Right ventricle myocardium superior (tissue), 1 donor: ENCODE data around the gene ZNF724. TPM values are rescaled to one million over a fixed set of nuclear protein-coding genes. Genes with fewer than 3 reads are reported as not detected.
"Not testable (repeated sequence)": the region's sequence is repeated elsewhere in the genome, so short reads cannot be mapped to it uniquely, and the experiment has no call there.

Source experiments
- ATAC-seq: fragments of 200-7000 bp; cut with Tn5 transposase; one replicate; pipeline ENCODE4 v1.9.1; 2020; ENCODE audit warnings: mild to moderate bottlenecking; ENCODE audit not compliant: poor library complexity
- DNase-seq: peaks from one replicate; pipeline ENCODE4 v3.0.0-alpha.2; 2020
- intact Hi-C: fragments of 100-400 bp; cut with DNase I; formaldehyde crosslinking; loops from one replicate; pipeline ENCODE4 v1.11.2; 2022
- long read RNA-seq: library from polyadenylated mRNA; unstranded; transcript quantifications from one replicate; pipeline ENCODE4 v2.0.0, GENCODE V29; 2021
- total RNA-seq: library from RNA; stranded (reverse); fragmentation: NEBNext Ultra II Directional; extraction: Animal tissue kit (Norgen Biotek cat#: 25700); gene quantifications from one replicate; pipeline ENCODE4 v1.2.1, GENCODE V29; 2021
- donor health status: DM: no; HTN: yes; CAD: no; lungs with severe emphysema.

ZNF724 gene
- total RNA-seq, result 1.3 TPM
- long read RNA-seq, result 0 reads

DNA sequence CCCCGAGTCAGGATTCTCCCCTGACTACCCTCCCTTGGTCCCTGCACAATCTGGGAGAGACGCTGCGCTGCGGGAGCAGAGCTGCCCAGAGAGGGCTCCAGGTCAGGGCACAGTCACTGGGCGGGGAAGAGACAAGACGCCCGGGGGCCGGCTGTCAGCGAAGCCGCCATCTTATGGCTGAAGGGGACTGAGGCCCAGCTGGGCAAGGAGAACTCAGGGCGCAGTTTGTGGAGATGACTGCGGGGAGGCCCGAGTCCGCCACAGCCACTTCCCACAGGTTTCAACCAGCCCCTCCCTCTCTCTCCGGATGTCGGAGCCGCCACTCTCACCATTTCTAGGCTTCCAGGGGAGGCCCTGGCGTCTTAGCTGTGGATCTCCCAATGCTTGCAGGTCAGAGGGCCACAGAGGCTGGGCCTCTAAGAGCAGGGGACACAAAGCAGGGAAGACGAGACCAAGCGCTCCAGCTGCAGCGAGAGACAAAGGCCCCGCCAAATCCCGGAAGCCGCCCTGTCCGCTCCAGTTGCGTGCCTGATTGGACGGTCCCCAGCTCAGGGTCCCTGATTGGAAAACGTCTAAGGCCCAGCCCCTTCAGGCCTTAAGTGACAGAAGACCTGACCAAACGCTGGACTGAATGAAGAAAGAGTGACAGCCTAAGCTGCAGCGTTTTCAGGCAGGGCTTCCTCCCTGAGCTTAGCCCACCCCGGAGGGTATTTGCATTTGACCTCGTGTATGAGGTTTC is at the start of gene ZNF724:
ZNF724 (minus strand) TSS at position 484 of the 739 bp plus-strand sequence; CDS start at position 332, 152 bp downstream.
- DNase-seq, result peak; percentile 94
- intact Hi-C loops, result loop anchor here (10.0 kb wide), 1 partner anchor 145 kb away; the partner anchor contains the start of gene ZNF91
- ATAC-seq, result peak; percentile 100

DNA sequence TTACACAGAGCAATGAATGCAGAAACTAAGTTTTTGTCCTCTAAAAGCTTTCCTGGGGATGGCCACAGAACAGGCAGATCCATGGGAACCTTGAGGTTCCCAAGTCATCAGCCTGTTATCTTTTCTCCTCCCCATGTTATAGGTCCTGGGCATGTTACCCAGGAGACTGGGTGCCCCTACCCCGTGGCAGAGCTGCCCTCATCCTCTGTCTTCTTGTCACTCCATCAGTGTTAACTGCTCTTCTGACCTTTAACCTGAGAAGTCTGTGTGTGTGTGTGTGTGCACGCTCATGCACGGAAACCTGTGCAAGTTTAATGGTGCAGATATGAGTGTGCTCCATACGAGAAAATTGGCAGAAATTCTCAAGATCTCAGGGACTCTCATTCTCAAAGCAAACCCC is 43.9 kb upstream of the ZNF724 start:
- no peak for DNase-seq
- ATAC-seq, result no peak
- intact Hi-C loops, result no loop called here

DNA sequence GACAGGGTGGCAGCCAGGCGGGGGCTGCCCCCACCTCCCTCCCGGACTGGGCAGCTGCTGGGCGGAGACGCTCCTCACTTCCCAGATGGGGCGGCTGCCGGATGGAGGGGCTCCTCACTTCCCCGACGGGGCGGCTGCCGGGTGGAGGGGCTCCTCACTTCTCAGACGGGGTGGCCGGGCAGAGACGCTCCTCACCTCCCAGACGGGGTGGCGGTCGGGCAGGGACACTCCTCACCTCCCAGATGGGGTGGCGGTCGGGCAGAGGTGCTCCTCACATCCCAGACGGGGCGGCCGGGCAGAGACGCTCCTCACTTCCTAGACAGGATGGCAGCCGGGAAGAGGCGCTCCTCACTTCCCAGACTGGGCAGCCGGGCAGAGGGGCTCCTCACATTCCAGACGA is 39.8 kb upstream of the ZNF724 start:
- ATAC-seq, intact Hi-C loops, DNase-seq: not testable (repeated sequence)

DNA sequence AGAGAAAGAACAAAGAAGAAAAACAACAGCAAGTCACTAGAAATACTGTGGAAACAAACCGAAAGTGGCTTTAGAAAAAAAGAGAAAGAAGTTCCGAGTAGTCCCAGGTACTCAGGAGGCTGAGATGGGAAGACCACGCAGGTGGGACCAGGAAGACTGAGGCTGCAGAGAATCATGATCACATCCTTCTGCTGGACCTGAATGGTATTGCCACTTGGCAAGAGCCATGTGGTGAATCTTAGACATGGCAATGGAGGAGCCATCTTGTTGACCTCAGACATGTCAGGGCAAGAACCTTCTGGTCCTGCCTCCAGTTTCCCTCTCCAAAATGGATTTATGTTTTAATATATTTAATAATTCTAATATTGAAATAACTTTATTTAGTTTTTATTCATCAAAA is 37.4 kb upstream of the ZNF724 start:
- ATAC-seq (no peak), DNase-seq (no peak)
- intact Hi-C loops, result no loop called here

DNA sequence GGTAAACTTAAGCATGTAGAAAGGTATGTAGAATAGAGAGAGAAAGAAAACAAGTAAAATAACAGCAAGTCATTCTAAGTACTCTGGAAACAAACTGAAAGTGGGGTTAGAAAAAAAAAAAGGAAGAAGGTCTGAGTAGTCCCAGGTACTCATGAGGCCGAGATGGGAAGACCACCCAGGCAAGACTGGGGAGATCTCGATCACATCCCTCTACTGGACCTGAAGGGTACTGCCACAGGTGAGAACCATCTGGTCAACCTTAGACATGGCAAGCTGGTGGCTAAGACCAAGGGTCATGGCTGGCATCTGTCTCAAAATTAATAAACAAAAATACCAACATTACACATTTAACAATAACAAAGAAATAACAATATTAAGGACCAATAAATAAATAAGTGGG is 36.3 kb upstream of the ZNF724 start:
- ATAC-seq (no peak), DNase-seq (no peak)
- intact Hi-C loops, result no loop called here

DNA sequence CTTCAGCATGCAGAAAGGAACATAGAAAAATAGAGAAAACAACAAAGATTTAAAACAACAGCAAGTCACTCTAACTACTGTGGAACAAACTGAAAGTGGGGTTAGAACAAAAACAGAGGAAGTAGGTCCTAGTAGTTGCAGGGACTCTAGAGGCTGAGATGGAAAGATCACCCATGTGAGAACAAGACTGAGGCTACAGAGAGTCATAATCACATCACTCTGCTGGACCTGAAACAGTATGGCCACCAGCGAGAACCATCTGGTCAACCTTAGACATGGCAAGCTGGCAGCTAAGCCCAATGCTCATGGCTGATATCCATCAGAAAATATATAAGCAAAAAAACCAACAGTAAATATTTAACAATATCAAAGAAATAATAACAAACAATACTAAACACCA is 35.8 kb upstream of the ZNF724 start:
- DNase-seq (no peak), ATAC-seq (no peak)
- intact Hi-C loops, result no loop called here

DNA sequence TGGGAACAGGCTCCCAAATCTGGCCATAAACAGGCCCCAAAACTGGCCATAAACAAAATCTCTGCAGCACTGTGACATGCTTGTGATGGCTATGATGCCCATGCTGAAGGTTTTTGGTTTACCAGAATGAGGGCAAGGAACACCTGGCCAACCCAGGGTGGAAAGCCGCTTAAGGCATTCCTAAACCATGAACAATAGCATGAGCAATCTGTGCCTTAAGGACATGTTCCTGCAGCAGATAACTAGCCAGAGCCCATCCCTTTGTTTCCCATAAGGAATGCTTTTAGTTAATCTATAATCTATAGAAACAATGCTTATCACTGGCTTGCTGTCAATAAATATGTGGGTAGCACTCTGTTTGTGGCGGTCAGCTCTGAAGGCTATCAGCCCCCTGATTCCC is 35.1 kb upstream of the ZNF724 start:
- DNase-seq, ATAC-seq, intact Hi-C loops: not testable (repeated sequence)

DNA sequence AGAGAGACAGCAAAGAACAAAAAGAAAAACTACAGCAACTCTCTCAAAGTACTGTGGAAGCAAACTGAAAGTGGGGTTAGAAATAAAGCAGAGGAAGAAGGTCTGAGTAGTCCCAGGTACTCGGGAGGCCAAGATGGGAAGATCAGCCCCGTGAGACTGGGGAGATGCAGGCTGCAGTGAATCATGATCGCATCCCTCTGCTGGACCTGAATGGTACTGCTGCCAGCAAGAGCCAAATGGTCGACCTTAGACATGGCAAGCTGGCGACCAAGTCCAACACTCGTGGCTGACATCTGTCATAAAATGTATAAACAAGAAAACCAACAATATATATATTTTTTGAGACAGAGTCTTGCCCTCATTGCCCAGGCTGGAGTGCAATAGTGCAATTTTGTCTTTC is 33.7 kb upstream of the ZNF724 start:
- intact Hi-C loops, result no loop called here
- DNase-seq, result no peak
- ATAC-seq, result peak; percentile 61

DNA sequence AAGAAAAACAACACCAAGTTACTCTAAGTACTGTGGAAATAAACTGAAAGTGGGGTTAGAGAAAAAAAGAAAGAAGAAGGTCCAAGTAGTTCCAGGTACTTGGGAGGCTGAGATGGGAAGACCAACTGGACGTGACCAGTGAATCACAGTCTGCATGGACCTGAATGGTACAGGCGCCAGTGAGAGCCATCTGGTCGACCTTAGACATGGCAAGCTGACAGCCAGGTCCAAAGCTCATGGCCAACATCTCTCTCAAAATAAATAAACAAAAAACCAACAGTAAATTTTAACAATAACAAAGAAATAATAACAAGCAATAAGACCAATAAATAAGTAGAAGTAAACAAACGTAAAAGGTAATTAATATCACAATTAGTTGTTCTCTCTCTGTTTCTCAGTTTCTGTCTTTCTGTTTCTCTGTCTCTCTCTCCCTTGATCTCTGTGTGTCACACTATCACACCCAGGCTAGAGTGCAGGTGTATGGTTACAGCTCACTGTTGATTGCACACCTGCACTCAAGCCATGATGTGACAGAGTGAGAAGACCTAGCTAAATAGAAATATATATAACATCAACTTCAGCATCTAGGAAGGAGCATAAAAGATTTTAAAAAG is 31.6 kb upstream of the ZNF724 start:
- intact Hi-C loops, result no loop called here
- ATAC-seq, result no peak
- no peak for DNase-seq

DNA sequence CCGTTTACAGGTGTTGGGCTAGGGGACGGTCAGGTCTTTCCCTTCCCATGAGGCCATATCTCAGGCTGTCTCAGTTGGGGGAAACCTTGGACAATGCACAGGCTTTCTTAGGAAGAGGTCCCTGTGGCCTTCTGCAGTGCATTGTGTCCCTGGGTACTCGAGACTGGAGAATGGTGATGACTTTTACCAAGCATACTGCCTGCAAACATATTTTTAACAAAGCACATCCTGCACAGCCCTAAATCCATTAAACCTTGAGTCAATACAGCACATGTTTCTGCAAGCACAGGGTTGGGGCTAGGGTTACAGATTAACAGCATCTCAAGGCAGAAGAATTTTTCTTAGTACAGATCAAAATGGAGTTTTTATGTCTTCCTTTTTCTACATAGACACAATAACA is 27.9 kb upstream of the ZNF724 start:
- ATAC-seq, intact Hi-C loops, DNase-seq: not testable (repeated sequence)

DNA sequence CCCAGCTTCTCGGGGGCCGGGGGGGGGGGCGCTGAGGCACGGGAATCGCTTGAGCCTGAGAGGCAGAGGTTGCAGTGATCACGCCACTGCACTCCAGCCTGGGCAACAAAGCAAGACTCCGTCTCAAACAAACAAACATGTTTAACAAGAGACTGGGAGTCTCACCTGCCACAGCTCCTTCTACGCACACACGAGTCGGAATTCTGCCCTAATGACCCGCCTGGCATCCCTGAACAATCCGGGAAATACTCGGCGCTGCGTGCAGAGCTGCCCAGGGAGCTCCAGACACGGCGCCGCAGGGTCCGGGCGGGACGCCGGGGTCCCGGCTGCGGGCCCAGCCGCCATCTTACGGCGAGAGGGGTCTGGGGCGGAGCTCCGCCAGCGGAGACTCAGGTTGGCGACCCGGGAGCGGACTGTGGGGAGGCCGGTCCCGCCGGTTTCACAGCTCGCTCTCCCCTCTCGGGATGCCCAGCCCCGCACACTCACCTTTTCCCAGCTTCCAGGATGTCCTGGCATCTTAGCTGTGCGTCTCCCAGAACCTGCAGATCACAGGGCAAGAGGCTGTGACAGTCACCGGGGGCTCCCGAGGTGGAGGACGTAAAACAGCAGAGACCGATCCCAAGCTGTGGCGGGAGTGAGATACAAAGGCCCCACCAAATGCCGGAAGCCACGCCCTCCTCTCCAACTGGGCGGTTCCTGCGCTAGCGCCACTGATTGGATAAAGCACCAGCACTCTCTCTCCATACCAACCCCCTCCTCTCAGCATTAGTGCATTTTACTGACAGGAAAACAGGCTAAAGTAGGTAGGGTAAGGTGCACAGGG is 23.6 kb upstream of the ZNF724 start:
- intact Hi-C loops, result no loop called here
- peak; percentile 100 for ATAC-seq
- DNase-seq, result peak; percentile 95

DNA sequence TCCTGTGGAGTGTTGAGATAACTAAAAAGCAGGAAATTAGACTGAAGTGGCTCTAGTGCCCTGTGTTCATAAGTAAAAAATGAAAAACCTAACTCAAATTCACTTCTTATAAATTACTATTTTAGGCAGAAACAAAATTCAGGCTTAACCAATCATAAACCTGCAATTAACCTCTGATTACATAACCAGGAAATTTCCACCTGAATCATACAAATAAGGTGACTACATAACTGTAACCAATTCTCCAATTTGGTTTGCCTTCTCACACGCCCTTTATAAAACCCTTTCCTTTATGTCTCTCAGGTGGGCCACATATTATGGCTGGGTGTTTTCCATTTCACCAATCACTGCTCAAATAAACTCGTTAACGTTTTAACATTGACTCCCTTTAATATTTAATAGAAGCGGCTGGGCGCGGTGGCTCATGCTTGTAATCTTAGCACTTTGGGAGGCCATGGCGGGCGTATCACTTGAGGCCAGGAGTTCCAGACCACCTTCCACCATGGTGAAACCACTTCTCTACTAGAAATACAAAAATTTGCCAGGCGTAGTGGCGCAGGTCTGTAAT is 22.9 kb upstream of the ZNF724 start:
- ATAC-seq, result no peak
- no peak for DNase-seq
- intact Hi-C loops, result no loop called here

DNA sequence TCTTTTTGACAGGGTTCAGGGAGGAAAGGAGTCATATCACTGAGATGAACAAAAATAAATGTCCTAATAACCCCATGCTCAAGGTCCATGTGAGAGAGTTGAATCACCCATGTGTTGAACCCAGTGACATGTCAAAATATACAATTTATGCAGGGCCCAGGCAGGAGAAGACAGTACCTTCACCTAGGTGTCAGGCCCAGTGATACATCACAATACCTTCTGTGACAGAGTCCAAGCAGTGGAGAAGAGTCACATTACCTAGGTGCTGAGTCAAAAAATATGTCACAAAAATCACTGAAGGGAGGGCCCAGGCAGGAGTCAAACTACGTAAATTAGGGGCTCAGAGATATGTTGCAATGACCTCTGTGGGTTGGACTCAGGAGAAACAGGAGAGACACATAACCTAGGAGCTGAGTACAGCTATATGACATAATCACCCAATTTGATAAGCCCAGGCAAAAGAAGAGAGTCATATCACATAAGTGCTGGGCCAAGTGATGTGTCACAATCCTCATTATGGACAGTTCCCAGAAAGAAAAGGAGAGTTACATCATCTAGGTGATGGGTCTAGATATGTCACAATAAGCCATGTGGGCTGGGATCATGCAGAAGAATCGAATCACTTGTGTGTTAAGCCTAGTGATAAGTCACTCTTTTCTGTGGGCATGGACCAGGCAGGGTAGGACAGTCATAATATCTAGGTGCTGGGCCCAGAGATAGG is 13.8 kb upstream of the ZNF724 start:
- intact Hi-C loops, result no loop called here
- ATAC-seq (no peak), DNase-seq (no peak)

DNA sequence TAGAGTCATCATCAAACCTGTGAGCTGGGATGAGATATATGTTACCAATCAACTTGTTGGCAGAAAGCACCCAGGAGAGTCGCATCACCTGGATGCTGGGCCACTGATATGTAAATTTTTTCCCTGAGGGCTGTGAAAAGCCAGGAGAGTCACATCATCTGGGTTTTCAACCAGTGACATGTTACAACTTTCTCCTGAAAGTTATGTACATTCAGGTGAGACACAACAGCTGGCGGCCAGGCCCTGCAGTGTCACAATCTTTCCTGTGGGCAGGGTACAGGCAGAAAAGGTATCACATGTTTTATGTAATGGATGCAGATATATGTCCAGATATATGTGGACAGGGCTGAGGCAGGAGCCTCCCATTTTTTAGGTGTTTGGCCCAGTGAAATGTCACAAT is 13.2 kb upstream of the ZNF724 start:
- intact Hi-C loops, result no loop called here
- ATAC-seq, result no peak
- no peak for DNase-seq

DNA sequence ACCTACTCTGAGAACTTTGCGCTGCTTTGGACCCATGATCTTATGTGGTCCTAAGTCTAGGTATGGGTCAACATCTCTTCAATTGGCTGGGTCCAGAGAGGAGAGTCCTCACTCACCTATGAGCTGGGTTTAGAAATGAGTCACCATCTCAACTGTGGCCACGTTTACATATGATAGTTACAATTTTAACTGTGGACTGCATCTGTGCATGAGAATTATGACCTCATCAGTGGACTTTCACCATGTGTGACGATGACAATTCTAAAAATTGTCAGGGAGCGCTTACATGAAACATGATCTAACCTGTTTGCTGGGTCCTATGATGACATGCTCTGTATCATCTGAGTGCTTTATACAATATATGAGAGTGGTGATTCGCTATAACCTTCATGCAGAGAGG is 12.7 kb upstream of the ZNF724 start:
- intact Hi-C loops, result no loop called here
- no peak for ATAC-seq

DNA sequence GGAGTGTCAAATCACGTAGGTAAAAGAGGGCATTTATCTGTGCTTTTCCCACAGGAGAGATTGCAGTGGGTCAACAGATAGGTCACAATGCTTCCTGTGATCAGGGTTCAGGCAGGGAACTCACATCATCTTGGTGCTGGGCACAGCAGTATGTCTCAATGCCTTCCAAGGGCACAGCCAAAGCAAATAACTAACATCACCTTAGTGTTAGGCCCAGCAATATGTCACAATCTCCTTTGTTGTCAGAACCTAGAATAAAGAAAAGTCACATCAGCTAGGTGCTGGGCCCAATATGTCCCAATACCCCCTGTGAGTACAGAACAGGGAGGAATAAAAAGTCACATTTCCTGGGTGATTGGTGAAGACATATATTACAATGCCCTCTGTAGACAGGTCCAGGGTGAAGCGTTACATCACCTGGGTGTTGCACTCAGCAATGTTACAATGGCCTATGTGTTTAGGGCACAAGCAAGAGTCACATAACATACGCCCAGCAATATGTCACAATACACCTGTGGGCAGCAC is 11.4 kb upstream of the ZNF724 start:
- no peak for DNase-seq
- intact Hi-C loops, result no loop called here
- ATAC-seq, result no peak

More for the DNA sequence above, 12.7 kb upstream of the ZNF724 start:
- DNase-seq, result no peak

DNA sequence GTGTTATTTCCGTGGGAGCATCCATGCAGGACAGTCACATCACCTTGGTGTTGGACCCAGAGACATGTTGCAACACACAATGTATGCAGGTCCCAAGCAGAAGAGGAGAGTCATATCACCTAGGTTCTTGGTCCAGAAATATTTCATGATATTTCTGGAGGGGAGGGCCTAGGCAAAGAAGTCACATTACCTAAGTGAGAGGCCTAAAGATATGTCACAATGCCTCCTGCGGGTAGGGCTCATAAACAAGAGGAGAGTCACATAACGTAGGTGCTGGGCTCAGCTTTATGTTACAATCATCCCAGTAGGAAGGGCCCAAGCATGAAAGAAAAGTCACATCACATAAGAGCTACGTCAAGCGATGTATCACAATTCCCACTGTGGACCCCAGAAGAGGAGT is 10.8 kb upstream of the ZNF724 start:
- DNase-seq (no peak), ATAC-seq (no peak)
- intact Hi-C loops, result no loop called here

DNA sequence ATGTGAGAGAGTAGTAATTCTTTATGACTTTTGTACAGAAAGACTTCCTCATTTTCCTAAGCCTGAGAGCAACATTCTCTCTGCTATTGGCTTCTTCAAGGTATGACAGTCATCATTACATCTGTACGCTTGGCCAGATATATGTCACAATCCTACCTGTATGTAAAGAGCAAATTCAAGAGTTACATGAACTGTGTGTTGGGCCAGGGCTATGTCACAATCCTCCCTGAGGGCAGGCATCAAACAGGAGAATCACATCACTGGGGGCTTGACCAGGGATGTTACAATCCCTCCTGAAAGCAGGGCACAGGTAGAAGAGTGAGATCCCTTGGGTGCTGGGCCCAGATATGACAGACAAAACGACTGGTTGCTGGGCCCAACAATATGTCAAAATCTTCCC is 9.8 kb upstream of the ZNF724 start:
- ATAC-seq, result no peak
- no peak for DNase-seq
- intact Hi-C loops, result loop anchor here (10.0 kb wide), 1 partner anchor 135 kb away; the partner anchor contains the start of gene ZNF91
